Thoracic aorta (tissue), 2 donors: ENCODE data around the gene SPO11. TPM values are rescaled to one million over a fixed set of nuclear protein-coding genes. Genes with fewer than 3 reads are reported as not detected.

Source experiments
- ATAC-seq: fragments of 150-250 bp; one replicate; pipeline ENCODE4 v1.8.0; 2017; ENCODE audit warnings: low read depth; ENCODE audit not compliant: insufficient number of reproducible peaks, low FRiP score
- DNase-seq: peaks from one replicate; pipeline ENCODE4 v3.0.0-alpha.2; 2020; ENCODE audit warnings: low spot score
- H3K27ac ChIP-seq, 2 donors: fragments of 200-600 bp; sonication (generic); 1 replicate in 1 of 2; 2 replicates in 1 of 2; pipeline ENCODE4 v1.5.1; 2016; ENCODE audit warnings: mild to moderate bottlenecking in 2 of 2, moderate library complexity in 2 of 2
- H3K27me3 ChIP-seq: fragments of 200-600 bp; sonication (generic); replicated peaks from 2 replicates; pipeline ENCODE4 v1.6.0; 2016; ENCODE audit warnings: mild to moderate bottlenecking; ENCODE audit not compliant: insufficient read depth
- H3K36me3 ChIP-seq: fragments of 200-600 bp; sonication (generic); one replicate; pipeline ENCODE4 v1.5.1; 2016
- H3K4me1 ChIP-seq, 2 donors: fragments of 200-600 bp; sonication (generic); 1 replicate in 1 of 2; 2 replicates in 1 of 2; pipeline versions ENCODE4 v1.5.1 to v1.6.0; 2016; ENCODE audit warnings: low read depth in 2 of 2, mild to moderate bottlenecking in 1 of 2; ENCODE audit not compliant: control insufficient read depth in 1 of 2
- H3K4me3 ChIP-seq: fragments of 200-600 bp; sonication (generic); 2 replicates; pipeline ENCODE4 v1.5.1; 2016; ENCODE audit warnings: mild to moderate bottlenecking
- H3K9me3 ChIP-seq: fragments of 200-600 bp; sonication (generic); 2 replicates; pipeline ENCODE4 v1.5.1; 2016
- CTCF ChIP-seq: fragments of 200-600 bp; sonication (generic); IDR thresholded peaks from one replicate; pipeline ENCODE4 v1.5.1; 2019; ENCODE audit warnings: antibody characterized with exemption
- total RNA-seq, 2 donors: library from RNA; depleted of rRNA; stranded (reverse); fragments of >200 nt; gene quantifications; one replicate each; pipeline versions ENCODE4 v1.1.0 to v1.2.3, GENCODE V29; 2016

Gene SPO11
- total RNA-seq, 2 donors from 2014 or later = not detected

- Histone ChIP-seq H3K4me1 (no peaks in the 10 kb centered on the region), H3K4me3 (no peak overlapping the region), H3K9me3 (no peaks in the 10 kb centered on the region), H3K36me3 (no peaks in the 10 kb centered on the region), H3K27me3 (peaks cover 4% of the 10 kb centered on the region), H3K27ac (no peak overlapping the region)
- no peak for DNase-seq
- no peak for ATAC-seq
- no peak for TF ChIP-seq CTCF
These were observed 38.6 kb upstream of the SPO11 start for GRCh38 chr20:57291003-57291402.

- H3K4me3 ChIP-seq = no peak overlapping the region
- H3K27me3 ChIP-seq = peaks cover 4% of the 10 kb centered on the region
- H3K27ac ChIP-seq = no peak overlapping the region
- TF ChIP-seq CTCF = no peak
- no peak for ATAC-seq
- H3K4me1 ChIP-seq = no peaks in the 10 kb centered on the region
- H3K9me3 ChIP-seq = no peaks in the 10 kb centered on the region
- DNase-seq = no peak
- H3K36me3 ChIP-seq = no peaks in the 10 kb centered on the region
These were observed 37.9 kb upstream of the SPO11 start for GRCh38 chr20:57291694-57292093.

DNA sequence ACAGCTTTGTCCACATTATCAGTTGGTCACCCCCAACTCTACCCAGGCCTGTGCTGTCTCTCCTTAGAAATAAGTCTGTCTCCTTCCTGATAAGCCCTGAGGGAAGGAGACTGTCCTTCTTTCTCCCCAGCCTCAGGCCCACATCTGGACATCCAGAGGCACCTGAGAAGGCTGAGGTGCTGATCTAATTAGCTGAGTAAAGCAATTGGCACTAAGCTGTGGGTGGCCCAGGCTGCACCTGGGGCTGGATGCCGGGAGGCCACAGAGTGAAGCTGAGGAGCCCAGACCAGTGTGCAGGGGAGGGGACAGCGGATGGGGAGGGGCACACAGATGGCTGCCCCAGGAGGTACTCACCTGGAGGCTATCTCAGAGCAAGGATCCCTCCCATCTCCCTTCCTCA is 37.0 kb upstream of the SPO11 start:
- no peaks in the 10 kb centered on the region for H3K27me3 ChIP-seq
- H3K27ac ChIP-seq = no peak overlapping the region
- no peaks in the 10 kb centered on the region for H3K36me3 ChIP-seq
- DNase-seq = no peak
- no peaks in the 10 kb centered on the region for H3K9me3 ChIP-seq
- TF ChIP-seq CTCF = no peak
- no peaks in the 10 kb centered on the region for H3K4me1 ChIP-seq
- no peak for ATAC-seq
- no peak overlapping the region for H3K4me3 ChIP-seq

DNA sequence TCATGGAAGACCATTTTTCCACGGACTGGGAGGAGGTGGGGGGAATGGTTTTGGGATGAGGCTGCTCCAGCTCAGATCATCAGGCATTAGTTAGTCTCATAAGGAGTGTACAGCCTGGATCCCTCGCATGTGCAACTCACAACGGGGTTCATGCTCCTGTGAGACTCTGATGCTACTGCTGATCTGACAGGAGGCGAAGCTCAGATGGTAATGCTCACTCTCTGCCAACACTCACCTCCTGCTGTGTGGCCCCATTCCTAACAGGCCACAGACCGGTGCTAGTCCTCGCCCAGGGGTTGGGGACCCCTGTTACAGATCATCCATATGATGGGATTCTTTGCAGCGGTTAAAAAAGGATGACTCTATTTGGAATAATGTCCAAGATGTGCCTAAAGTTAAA is 35.6 kb upstream of the SPO11 start:
- H3K4me1 ChIP-seq = no peaks in the 10 kb centered on the region
- H3K27ac ChIP-seq = no peak overlapping the region
- H3K9me3 ChIP-seq = no peaks in the 10 kb centered on the region
- H3K27me3 ChIP-seq = no peaks in the 10 kb centered on the region
- DNase-seq = no peak
- ATAC-seq = no peak
- no peaks in the 10 kb centered on the region for H3K36me3 ChIP-seq
- H3K4me3 ChIP-seq = no peak overlapping the region
- TF ChIP-seq CTCF = no peak

- no peaks in the 10 kb centered on the region for H3K27me3 ChIP-seq
- no peak for TF ChIP-seq CTCF
- no peak overlapping the region for H3K27ac ChIP-seq
- no peak for ATAC-seq
- DNase-seq = no peak
- H3K4me3 ChIP-seq = no peak overlapping the region
- H3K9me3 ChIP-seq = no peaks in the 10 kb centered on the region
- H3K36me3 ChIP-seq = no peaks in the 10 kb centered on the region
- H3K4me1 ChIP-seq = no peaks in the 10 kb centered on the region
These were observed 35.1 kb upstream of the SPO11 start for GRCh38 chr20:57294550-57294949.
